Activated CD4-positive, CD25-positive, alpha-beta regulatory T cell treated with anti-CD3 and anti-CD28 coated beads, Interleukin-2, amount 50 U/mL, for 16 hours (primary cell): Measurements from ENCODE around the gene CHMP3.

Experiments used
- DNase-seq: peaks from one replicate; pipeline ENCODE4 v3.0.0-alpha.2; 2020; ENCODE audit warnings: low read depth, low spot score

CHMP3 gene

DNA sequence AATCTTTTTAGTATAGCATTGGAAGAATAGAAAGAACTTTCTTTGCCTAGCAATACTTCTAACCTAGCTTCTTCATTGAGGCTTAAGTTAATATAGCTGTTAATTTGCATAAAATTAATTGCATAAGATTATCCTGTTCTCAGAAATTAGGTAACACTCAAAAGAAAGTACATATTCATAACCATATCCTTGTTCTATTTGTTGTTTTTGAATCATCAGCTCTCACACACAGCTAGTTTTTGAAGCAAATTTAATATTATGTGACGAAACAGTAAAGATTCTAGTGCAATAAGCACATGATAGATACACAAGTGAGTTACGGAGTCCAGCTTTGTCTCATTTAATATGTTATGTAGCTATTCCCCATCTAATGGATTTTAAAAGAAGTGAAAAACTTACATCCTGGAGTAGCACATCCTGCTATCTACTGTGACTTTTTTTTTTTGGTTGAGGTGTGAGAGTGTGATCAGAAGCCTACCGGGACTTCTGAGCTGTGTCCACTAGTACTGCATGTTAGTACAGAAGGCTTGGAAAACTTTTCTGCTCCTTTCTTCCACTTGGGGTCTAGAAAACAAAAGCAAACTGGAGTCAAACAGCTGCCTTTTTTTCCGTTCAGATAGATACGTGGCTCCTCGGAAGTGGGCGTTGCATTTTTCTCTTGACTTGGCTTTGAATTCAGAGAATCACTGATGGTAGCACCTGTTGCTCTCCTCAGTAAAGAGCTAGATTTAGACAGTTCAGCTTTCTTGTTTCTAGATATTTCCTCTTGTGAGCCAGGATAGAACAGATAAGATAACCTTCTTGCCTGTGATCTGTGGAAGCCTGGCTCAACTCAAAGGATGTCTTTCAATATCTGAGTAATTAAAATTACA is 94.8 kb downstream of the CHMP3 start:
- DNase-seq = peak; percentile 3

DNA sequence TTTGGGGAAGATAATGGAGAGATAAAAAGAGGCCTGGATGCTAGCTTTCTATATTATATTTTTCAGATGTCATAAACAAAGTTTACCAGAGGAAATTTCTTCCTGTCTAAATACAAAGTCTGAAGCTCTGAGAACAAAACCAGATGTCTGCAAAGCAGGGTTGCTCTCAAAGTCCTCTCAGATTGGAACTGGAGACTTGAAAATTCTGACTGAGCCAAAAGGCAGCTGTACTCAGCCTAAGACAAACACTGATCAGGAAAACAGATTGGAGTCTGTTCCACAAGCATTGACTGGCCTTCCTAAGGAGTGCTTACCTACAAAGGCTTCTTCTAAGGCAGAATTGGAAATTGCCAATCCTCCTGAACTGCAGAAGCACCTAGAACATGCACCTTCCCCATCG is 96.9 kb downstream of the CHMP3 start:
- no peak for DNase-seq

DNA sequence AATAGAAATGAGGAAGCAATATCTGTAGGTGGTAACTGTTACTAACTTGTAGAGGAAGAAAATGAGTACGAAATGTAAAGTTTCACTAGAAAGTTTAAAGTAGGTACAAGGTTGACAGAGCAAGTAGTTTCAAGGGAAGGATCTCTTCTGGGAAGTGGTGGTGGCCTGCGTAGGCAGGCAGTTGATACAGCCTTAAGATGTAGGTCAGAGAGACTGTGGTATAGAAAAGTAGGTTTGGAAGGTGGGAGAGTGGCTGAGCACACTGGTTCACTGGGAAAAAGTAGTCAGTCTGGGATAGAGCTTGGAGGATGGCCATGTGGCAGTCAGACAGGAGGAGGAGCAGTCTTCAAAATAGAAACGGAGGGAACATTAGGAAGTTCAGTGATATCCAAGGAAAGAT is 98.6 kb downstream of the CHMP3 start:
- no peak for DNase-seq

DNA sequence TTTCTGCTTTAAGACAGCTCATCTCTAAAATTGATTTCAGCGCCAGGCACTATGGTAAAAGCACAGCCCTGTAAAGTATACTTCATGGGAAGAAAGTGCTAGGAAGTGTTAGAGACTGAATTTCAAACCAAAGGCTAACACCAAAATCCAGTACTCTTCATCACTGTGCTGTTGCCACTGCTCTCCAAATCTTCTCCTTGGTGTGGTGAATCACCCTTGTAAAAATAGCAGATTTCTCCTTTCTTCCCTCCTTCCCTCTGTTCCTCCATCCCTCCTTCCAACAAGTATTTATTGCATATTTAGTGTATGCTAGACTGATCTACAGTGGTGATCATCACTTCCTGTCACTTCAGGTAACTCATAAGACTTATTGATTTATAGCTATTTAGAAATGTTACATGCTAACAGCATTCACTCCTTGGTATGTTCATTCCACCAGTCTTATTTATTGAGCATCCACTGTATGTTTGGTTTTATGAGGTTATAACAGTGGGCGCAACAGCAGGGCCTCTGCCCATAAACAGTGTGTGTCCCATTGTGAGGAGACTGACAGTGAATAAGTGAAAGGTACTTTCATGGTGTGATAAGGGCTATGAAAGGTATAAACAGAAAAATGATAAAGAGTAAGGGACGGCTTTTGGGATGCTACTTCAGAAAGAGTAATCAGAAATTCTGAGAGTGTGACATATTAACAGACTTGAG is 102.0 kb downstream of the CHMP3 start:
- no peak for DNase-seq

DNA sequence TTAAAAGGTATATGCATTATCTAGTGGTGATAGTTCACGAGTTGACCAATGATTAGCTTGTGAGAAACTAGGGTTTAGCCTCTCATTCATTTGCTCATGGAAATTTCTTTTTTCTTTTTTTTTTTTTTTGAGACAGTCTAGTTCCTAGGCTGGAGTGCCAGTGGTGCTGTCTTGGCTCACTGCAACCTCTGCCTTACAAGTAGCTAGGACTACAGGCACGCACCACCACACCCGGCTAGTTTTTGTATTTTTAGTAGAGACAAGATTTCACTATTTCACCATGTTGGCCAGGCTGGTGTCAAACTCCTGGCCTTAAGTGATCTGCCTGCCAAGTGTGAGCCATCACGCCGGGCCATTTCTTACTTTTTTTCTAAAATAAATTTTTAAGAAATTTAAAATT is 108.1 kb downstream of the CHMP3 start:
- no peak for DNase-seq

DNA sequence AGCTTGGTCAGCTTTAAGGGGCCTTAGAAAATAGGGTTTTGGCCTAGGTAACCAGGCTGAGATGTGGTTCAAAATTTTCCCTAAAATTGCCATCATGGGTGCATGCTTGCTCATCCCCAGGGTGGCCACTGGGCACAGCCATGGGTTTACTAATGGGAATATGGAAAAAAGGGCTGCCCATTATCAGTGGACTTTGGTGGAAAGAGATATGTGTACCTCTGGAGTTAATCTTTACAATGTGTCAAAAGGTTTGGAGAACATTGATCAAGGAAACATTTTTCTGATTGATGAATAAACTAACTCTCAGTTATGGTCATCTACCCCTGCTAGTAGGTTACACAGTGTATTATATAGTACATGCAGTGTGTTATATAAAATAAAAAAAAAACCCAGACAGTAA is 109.0 kb downstream of the CHMP3 start:
- no peak for DNase-seq

DNA sequence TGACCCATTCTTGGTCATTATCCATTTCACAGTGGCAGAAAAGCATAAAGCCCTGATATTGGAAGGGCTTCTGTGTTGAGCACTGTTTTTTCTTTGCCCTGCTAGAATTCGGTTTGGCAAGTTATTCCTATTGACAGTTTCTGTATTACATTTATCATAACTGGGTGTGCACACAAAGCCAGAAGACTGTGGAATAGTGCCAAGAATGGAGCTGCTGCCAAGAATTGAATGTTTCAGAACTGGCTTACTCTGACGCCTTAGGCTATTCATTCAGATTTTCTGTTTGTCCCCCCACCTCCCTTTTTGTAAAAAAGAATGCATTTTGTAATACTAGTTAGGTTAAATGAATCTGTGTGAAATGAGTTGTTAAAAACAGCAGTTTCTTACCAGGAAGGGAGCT is 109.4 kb downstream of the CHMP3 start:
- DNase-seq = no peak
